Dedifferentiated amniotic fluid mesenchymal stem cell (primary cell): ENCODE data around the gene KRTAP5-6.
"Not testable (repeated sequence)": the region's sequence is repeated elsewhere in the genome, so short reads cannot be mapped to it uniquely, and the experiment has no call there.

Source experiments
- DNase-seq: peaks from one replicate; pipeline ENCODE4 v3.0.0-alpha.2; 2016; ENCODE audit errors: extremely low spot score

Gene KRTAP5-6

DNA sequence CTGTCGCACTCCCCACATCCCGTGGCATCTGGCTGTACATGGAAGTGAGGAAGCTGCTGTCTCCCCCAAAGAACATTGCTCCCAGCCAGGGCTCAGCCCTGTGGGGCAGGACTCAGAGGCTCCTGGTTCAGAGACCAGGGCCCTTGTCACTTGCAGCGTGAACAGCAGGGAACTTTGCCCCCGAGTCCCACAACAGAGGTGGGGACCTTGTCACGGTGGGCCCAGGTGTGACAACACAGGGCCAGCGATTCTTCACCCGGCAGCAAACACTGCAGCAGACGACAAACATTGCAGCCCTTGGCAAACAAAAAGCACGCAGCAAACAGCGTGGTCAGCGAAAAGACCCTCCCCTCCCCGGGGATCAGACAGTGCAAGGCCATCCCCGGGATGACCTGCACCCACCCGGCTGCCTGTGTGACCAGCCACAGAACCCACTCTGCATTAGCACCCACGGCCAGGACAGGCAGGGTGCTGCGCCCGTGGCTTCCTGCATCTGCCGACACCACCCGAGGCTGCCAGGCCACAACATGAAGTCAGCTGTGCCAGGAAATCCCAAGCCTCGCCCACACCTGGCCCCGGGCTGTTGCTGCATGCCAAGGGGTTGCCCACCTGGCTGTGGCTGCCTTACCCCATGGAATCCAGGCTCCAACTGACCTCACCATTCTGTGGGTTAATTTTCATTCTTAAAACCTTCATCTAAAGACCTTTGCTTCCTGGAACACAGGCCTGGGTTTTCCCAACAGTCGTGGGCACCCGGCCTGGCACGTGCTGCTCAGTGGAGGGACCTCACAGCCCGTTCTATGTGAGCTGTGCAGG is 35.3 kb upstream of the KRTAP5-6 start:
- not testable (repeated sequence) for DNase-seq

- DNase-seq, result not testable (repeated sequence)
Measured at GRCh38 chr11:1662699-1663283, 34.2 kb upstream of the KRTAP5-6 start.

DNA sequence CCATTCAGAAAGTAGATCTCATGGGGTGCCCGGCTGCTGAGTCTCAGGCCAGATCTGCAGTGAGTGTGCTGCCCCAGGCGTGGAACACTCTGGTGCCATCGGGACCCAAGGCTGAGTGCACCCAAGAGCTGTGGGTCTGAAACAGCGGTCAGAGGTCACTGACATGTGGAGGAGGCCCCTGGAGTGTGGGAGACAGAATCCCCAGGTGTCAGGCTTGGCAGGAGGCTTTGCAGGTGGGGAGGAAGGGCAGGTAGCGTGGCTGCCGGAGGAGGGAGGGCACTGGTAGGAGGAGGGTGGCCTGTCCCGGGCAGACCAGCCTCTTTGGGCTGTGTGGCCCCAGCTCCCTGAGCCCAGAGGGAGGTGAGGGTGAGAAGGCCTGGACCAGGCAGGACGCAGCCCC is 31.7 kb upstream of the KRTAP5-6 start:
- no peak for DNase-seq

GRCh38 chr11:1667121-1667850 is 29.7 kb upstream of the KRTAP5-6 start:
- DNase-seq, result no peak

DNA sequence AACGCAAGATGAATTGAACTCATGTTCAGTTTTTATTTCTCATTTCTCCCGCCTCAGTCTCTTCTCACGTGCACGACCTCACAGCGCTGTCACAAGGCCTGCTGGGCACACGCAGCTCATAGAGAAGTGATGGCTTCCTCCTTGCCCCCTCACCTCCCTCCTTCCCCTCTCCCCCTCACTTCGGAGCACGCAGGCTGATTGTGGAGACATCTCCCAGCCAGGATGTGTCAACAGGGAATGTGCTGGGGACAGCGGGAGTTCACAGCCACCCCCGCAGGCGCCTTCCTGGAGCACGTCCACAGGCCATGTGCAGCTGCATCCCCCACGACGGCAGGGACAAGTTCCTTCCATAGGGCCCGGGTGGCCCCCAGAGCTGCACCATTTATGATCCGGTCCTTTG is 29.1 kb upstream of the KRTAP5-6 start:
- DNase-seq, result no peak

DNA sequence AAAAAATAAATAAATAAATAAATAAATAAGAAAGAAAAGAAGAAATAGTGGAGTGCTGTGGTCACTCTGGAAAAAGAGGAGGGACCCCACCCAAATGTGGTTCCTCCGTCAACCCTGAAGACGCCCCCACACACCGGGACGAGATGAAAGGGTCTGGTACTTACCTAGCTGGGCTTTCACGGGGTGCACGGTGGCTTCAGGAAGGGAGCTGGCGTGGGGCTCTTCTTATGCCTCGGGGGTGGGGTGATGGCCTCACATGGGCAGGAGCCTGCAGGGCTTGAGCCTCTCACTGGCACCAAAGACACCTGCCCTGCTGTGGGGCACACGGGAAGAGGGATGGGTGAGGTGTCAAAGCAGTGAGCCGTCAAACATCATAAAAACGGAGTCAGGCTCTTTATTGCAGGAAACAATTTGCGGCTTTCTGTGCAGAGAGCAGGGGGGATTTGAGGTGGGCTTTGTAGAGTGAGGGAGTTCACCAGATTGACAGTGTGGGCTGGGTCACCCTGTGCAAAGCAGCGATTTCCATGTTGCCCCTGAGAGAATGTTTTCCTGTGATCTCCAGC is 28.0 kb upstream of the KRTAP5-6 start:
- no peak for DNase-seq

GRCh38 chr11:1669546-1670218 is 27.3 kb upstream of the KRTAP5-6 start:
- DNase-seq, result no peak

DNA sequence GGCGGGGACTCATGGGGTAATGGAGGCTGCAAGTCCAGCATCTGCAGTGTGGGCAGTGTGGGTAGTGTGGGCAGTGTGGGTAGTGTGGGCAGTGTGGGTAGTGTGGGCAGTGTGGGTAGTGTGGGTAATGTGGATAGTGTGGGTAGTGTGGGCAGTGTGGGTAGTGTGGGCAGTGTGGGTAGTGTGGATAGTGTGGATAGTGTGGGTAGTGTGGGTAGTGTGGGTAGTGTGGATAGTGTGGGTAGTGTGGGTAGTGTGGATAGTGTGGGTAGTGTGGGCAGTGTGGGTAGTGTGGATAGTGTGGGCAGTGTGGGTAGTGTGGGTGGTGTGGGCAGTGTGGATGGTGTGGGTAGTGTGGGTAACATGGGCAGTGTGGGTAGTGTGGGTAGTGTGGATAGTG is 26.5 kb upstream of the KRTAP5-6 start:
- not testable (repeated sequence) for DNase-seq

DNA sequence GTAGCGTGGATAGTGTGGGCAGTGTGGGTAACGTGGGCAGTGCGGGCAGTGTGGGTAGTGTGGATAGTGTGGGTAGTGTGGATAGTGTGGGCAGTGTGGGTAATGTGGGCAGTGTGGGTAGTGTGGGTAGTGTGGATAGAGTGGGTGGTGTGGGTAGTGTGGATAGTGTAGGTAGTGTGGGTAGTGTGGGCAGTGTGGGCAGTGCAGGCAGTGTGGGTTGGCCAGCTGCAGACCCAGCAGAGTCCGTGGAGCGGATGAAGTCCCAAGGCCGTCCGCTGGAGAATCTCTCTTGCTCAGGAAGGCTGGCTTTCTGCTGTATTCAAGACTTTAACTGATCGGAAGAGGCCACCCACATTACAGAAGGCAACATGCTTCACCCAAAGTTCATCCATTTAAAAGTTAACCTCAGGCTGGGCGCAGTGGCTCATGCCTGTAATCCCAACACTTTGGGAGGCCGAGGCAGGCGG is 26.1 kb upstream of the KRTAP5-6 start:
- DNase-seq, result no peak

- no peak for DNase-seq
Measured at GRCh38 chr11:1671658-1672057, 25.3 kb upstream of the KRTAP5-6 start.

DNA sequence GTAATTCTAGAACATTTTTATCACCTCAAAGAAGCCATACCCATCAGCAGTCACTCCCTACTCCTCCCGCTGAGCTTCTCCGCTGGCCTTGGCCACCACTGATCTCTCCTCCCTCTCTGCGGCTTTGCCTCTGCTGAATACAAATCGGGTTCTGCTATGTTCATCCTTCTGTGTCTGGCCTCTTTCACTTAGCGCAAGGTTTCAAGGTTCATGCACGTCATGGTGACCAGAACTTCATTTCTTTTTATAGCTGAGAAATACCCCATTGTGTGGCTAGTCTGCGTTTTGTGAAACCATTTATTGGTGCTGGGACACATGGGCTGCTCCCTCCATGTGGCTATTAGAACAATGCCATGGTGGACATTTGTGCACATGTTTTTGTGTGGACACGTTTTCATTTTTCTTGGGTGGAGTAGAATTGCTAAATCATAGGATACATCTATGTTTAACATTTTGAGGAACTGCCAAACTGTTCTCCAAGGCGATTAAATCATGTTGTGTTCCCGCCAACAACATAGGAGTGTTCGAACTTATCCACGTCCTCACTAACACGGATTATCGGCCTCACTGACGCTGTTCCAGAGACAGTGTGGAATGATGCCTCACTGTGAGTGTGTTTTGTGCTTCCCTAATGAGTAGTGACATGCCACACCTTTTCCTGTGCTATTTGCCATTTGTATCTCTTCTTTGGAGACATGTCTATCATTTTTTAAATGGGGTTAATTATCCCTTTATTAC is 24.2 kb upstream of the KRTAP5-6 start:
- DNase-seq, result no peak

GRCh38 chr11:1673446-1674172 is 23.4 kb upstream of the KRTAP5-6 start:
- DNase-seq, result no peak

DNA sequence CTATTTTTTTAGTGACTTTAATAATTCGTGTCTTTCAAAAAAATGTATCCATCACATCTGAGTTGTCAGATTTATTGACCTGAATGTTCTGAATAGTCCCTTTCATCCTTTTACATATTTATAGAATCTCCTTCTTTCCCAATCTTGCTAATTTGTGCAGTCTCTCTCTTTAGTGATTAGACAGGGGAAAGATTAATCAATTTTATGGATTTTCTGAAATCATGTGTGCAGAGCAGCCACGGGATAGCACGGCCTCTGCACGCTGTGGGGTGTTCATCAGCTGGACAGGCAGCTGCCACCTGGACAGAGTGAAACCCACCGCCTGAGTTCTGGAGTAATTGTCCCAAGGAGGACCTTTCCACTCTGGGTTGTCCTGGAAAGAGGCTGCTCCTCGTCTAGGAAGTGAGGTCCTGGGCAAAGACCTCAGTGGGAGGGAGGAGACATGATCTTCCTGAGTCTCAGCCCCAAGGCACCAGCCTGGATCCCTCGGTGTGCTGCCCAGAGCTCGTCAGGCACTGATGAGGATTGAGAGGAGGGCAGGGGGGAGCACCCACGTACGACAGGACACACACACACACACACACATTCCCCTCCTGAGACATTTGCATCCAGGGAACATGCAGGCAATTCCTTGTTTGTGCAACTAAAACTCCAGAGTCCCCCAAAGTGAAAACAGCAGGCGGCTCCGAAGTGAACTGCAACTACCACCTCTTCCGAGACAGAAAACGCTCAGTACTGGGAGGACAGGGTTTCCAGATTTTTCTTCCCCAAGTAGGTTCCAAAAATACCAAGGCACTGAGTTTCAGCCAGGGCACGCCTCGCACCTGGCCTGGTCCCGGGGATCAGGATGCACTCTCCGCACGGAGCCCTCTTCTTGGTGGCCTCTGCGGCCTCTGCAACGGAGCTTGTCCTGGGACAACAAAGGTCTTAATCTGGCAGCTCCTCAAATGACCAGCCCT is 22.5 kb upstream of the KRTAP5-6 start:
- DNase-seq, result no peak

DNA sequence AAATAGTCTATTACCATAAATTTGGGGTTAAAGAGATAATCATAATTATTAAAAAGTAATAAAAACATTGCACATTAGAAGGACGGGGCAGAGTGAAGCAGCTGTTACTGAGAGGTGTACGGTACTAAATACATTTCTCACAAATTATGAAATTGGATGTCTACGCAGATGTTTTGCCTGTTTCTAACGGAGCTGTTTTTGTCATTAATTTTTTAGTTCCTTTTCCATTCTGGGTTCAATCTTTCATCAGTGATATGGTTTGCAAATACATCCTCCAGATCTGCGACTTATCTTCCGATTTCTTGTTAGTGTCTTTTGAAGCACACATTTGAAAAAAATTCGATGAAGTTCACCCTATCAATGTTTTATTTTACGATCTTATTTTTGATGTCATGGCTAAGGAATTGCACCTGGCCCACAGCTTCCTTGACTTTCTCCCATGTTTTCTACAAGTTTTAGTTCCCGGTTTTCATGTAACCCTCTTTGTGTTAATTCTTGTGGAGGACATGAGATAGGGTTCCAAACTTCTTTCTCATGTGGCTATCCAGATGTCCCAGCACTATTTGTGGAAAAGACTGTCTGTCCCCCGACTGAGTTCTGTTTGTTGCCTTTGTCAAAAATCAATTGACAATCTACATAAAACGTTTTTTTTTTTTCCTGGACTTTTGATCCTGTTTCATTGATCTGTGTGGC is 21.3 kb upstream of the KRTAP5-6 start:
- DNase-seq, result no peak

GRCh38 chr11:1676229-1676740 is 20.7 kb upstream of the KRTAP5-6 start:
- no peak for DNase-seq

DNA sequence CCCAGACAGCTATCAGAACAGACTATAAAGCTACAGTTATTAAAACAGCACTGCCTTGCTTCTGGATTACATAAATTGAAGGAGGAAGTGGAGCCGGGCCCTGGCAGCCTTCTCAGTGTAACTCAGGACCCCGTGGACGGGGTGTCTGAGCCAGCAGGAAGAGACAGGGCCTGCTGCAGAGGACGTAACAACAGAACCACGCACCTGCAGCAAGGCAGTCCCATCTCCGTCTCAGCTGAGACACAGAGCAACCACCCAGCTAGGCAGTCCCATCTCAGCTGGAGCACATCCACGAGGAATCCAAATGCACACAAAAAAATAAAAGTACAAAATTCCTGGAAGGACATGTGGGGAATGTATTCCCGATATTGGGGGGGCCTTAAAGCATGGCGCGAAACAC is 17.1 kb upstream of the KRTAP5-6 start:
- no peak for DNase-seq

DNA sequence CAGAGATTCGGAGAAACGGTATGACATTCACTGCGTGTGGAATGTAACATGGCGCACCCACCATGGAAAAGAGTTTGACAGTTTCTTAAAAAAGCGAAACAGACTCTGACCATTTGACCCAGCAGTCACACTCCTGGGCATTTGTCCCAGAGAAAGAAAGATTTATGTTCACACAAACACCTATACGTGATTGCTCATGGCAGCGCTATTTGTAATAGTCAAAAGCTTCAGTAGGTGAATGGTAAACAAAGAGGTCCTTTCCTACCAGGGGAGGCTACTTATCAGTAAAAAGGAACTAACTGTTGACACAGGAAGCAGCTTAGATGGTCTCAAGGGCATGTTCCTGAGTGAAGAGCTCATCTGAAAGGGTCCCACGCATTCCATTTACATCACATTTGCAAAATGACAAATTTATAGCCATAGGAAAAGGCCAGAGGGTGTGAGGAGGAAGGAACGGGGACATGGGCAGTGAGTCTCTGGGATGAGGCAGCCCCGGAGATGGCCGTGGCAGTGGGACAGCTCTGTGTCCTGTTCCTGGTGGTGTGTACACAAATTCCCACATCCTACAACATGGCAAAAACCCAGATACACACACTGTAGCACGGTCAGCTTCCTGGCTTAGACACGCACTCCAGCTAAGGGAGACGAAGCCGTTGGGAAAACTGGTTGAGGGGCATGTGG is 14.6 kb upstream of the KRTAP5-6 start:
- no peak for DNase-seq

- DNase-seq, result not testable (repeated sequence)
Measured at GRCh38 chr11:1683216-1683615, 13.8 kb upstream of the KRTAP5-6 start.
